ENCODE results near the gene LPP.

Gene LPP

GRCh38 chr3:188176476-188176875 is 22.5 kb downstream of the LPP start:
- H3K9me3 ChIP-seq (ENCODE audit: control insufficient read depth, insufficient read depth, low read length), result no peaks in the 10 kb centered on the region
- H3K9ac ChIP-seq (ENCODE audit: low read depth, low read length), result no peak overlapping the region
- H3K4me3 ChIP-seq (ENCODE audit: low read depth, low read length), result no peak overlapping the region
- H3K4me1 ChIP-seq (ENCODE audit: control insufficient read depth, insufficient read depth, low read length), result no peaks in the 10 kb centered on the region
- H3K36me3 ChIP-seq (ENCODE audit: control insufficient read depth, insufficient read depth, low read length), result peaks cover 2% of the 10 kb centered on the region
- H3K27me3 ChIP-seq (ENCODE audit: control insufficient read depth, insufficient read depth, low read length), result no peaks in the 10 kb centered on the region

GRCh38 chr3:188176884-188177283 is 22.9 kb downstream of the LPP start:
- Histone ChIP-seq H3K9me3 (ENCODE audit: control insufficient read depth, insufficient read depth, low read length) (no peaks in the 10 kb centered on the region), H3K4me3 (ENCODE audit: low read depth, low read length) (no peak overlapping the region), H3K9ac (ENCODE audit: low read depth, low read length) (no peak overlapping the region), H3K4me1 (ENCODE audit: control insufficient read depth, insufficient read depth, low read length) (no peaks in the 10 kb centered on the region), H3K27me3 (ENCODE audit: control insufficient read depth, insufficient read depth, low read length) (no peaks in the 10 kb centered on the region), H3K36me3 (ENCODE audit: control insufficient read depth, insufficient read depth, low read length) (peaks cover 2% of the 10 kb centered on the region)

GRCh38 chr3:188177721-188178120 is 23.8 kb downstream of the LPP start:
- Histone ChIP-seq H3K9me3 (ENCODE audit: control insufficient read depth, insufficient read depth, low read length) (no peaks in the 10 kb centered on the region), H3K36me3 (ENCODE audit: control insufficient read depth, insufficient read depth, low read length) (peaks cover 2% of the 10 kb centered on the region), H3K4me1 (ENCODE audit: control insufficient read depth, insufficient read depth, low read length) (no peaks in the 10 kb centered on the region), H3K4me3 (ENCODE audit: low read depth, low read length) (no peak overlapping the region), H3K9ac (ENCODE audit: low read depth, low read length) (no peak overlapping the region), H3K27me3 (ENCODE audit: control insufficient read depth, insufficient read depth, low read length) (no peaks in the 10 kb centered on the region)

- H3K9me3 ChIP-seq (ENCODE audit: control insufficient read depth, insufficient read depth, low read length), result no peaks in the 10 kb centered on the region
- peaks cover 2% of the 10 kb centered on the region for H3K36me3 ChIP-seq (ENCODE audit: control insufficient read depth, insufficient read depth, low read length)
- H3K4me1 ChIP-seq (ENCODE audit: control insufficient read depth, insufficient read depth, low read length), result no peaks in the 10 kb centered on the region
Measured at GRCh38 chr3:188178293-188178936, 24.5 kb downstream of the LPP start.

GRCh38 chr3:188179006-188179966 is 25.3 kb downstream of the LPP start:
- Histone ChIP-seq H3K27me3 (ENCODE audit: control insufficient read depth, insufficient read depth, low read length) (no peaks in the 10 kb centered on the region), H3K4me3 (ENCODE audit: low read depth, low read length) (no peak overlapping the region), H3K9me3 (ENCODE audit: control insufficient read depth, insufficient read depth, low read length) (no peaks in the 10 kb centered on the region), H3K9ac (ENCODE audit: low read depth, low read length) (peak overlapping the region; percentile 60), H3K4me1 (ENCODE audit: control insufficient read depth, insufficient read depth, low read length) (no peaks in the 10 kb centered on the region), H3K36me3 (ENCODE audit: control insufficient read depth, insufficient read depth, low read length) (peaks cover 2% of the 10 kb centered on the region)

More at GRCh38 chr3:188178293-188178936, 24.5 kb downstream of the LPP start:
- H3K4me3 ChIP-seq (ENCODE audit: low read depth, low read length), result no peak overlapping the region
- H3K9ac ChIP-seq (ENCODE audit: low read depth, low read length), result no peak overlapping the region
- H3K27me3 ChIP-seq (ENCODE audit: control insufficient read depth, insufficient read depth, low read length), result no peaks in the 10 kb centered on the region

GRCh38 chr3:188180114-188180513 is 26.2 kb downstream of the LPP start:
- H3K9ac ChIP-seq (ENCODE audit: low read depth, low read length), result no peak overlapping the region
- no peaks in the 10 kb centered on the region for H3K9me3 ChIP-seq (ENCODE audit: control insufficient read depth, insufficient read depth, low read length)
- H3K27me3 ChIP-seq (ENCODE audit: control insufficient read depth, insufficient read depth, low read length), result no peaks in the 10 kb centered on the region
- H3K36me3 ChIP-seq (ENCODE audit: control insufficient read depth, insufficient read depth, low read length), result peaks cover 2% of the 10 kb centered on the region
- H3K4me3 ChIP-seq (ENCODE audit: low read depth, low read length), result no peak overlapping the region
- H3K4me1 ChIP-seq (ENCODE audit: control insufficient read depth, insufficient read depth, low read length), result peaks cover 5% of the 10 kb centered on the region

- Histone ChIP-seq H3K4me1 (ENCODE audit: control insufficient read depth, insufficient read depth, low read length) (peaks cover 5% of the 10 kb centered on the region), H3K36me3 (ENCODE audit: control insufficient read depth, insufficient read depth, low read length) (peaks cover 2% of the 10 kb centered on the region), H3K9ac (ENCODE audit: low read depth, low read length) (no peak overlapping the region), H3K27me3 (ENCODE audit: control insufficient read depth, insufficient read depth, low read length) (no peaks in the 10 kb centered on the region), H3K4me3 (ENCODE audit: low read depth, low read length) (no peak overlapping the region), H3K9me3 (ENCODE audit: control insufficient read depth, insufficient read depth, low read length) (no peaks in the 10 kb centered on the region)
Measured at GRCh38 chr3:188183452-188183851, 29.5 kb downstream of the LPP start.

GRCh38 chr3:188184160-188184559 is 30.2 kb downstream of the LPP start:
- H3K27me3 ChIP-seq (ENCODE audit: control insufficient read depth, insufficient read depth, low read length), result no peaks in the 10 kb centered on the region
- H3K9me3 ChIP-seq (ENCODE audit: control insufficient read depth, insufficient read depth, low read length), result no peaks in the 10 kb centered on the region
- H3K9ac ChIP-seq (ENCODE audit: low read depth, low read length), result no peak overlapping the region
- H3K4me1 ChIP-seq (ENCODE audit: control insufficient read depth, insufficient read depth, low read length), result peaks cover 5% of the 10 kb centered on the region
- H3K36me3 ChIP-seq (ENCODE audit: control insufficient read depth, insufficient read depth, low read length), result peaks cover 2% of the 10 kb centered on the region
- H3K4me3 ChIP-seq (ENCODE audit: low read depth, low read length), result no peak overlapping the region

- no peaks in the 10 kb centered on the region for H3K27me3 ChIP-seq (ENCODE audit: control insufficient read depth, insufficient read depth, low read length)
- peaks cover 5% of the 10 kb centered on the region for H3K4me1 ChIP-seq (ENCODE audit: control insufficient read depth, insufficient read depth, low read length)
- H3K4me3 ChIP-seq (ENCODE audit: low read depth, low read length), result no peak overlapping the region
- peaks cover 2% of the 10 kb centered on the region for H3K36me3 ChIP-seq (ENCODE audit: control insufficient read depth, insufficient read depth, low read length)
- no peaks in the 10 kb centered on the region for H3K9me3 ChIP-seq (ENCODE audit: control insufficient read depth, insufficient read depth, low read length)
- H3K9ac ChIP-seq (ENCODE audit: low read depth, low read length), result no peak overlapping the region
Measured at GRCh38 chr3:188184649-188185048, 30.7 kb downstream of the LPP start.

GRCh38 chr3:188185717-188186251 is 31.8 kb downstream of the LPP start:
- Histone ChIP-seq H3K27me3 (ENCODE audit: control insufficient read depth, insufficient read depth, low read length) (no peaks in the 10 kb centered on the region), H3K4me3 (ENCODE audit: low read depth, low read length) (no peak overlapping the region), H3K9me3 (ENCODE audit: control insufficient read depth, insufficient read depth, low read length) (no peaks in the 10 kb centered on the region), H3K4me1 (ENCODE audit: control insufficient read depth, insufficient read depth, low read length) (peaks cover 5% of the 10 kb centered on the region), H3K36me3 (ENCODE audit: control insufficient read depth, insufficient read depth, low read length) (no peaks in the 10 kb centered on the region), H3K9ac (ENCODE audit: low read depth, low read length) (no peak overlapping the region)

- H3K4me3 ChIP-seq (ENCODE audit: low read depth, low read length), result no peak overlapping the region
- H3K9me3 ChIP-seq (ENCODE audit: control insufficient read depth, insufficient read depth, low read length), result no peaks in the 10 kb centered on the region
- no peak overlapping the region for H3K9ac ChIP-seq (ENCODE audit: low read depth, low read length)
- H3K36me3 ChIP-seq (ENCODE audit: control insufficient read depth, insufficient read depth, low read length), result no peaks in the 10 kb centered on the region
- no peaks in the 10 kb centered on the region for H3K27me3 ChIP-seq (ENCODE audit: control insufficient read depth, insufficient read depth, low read length)
- peaks cover 5% of the 10 kb centered on the region for H3K4me1 ChIP-seq (ENCODE audit: control insufficient read depth, insufficient read depth, low read length)
Measured at GRCh38 chr3:188187053-188187452, 33.1 kb downstream of the LPP start.
